HEK293T (cell line): Measurements from ENCODE around the gene EDIL3.

ENCODE experiments used
- BHLHE40 ChIP-seq: fragments of 450-650 bp; IDR thresholded peaks from 2 replicates; pipeline ENCODE4 v1.6.1; 2016; ENCODE audit warnings: mild to moderate bottlenecking, moderate library complexity, borderline replicate concordance
- ELF4 ChIP-seq: fragments of 450-650 bp; IDR thresholded peaks from 2 replicates; pipeline ENCODE4 v1.6.1; 2017; ENCODE audit warnings: antibody characterized with exemption
- FOXA1 ChIP-seq: fragments of 450-650 bp; IDR thresholded peaks from 2 replicates; pipeline ENCODE4 v1.6.1; 2016; ENCODE audit warnings: mild to moderate bottlenecking
- LEF1 ChIP-seq: fragments of 450-650 bp; IDR thresholded peaks from 2 replicates; pipeline ENCODE4 v1.6.1; 2017; ENCODE audit warnings: mild to moderate bottlenecking, borderline replicate concordance
- NFRKB ChIP-seq: fragments of 450-650 bp; IDR thresholded peaks from 2 replicates; pipeline ENCODE4 v1.6.1; 2016; ENCODE audit warnings: mild to moderate bottlenecking, moderate library complexity
- PKNOX1 ChIP-seq: fragments of 450-650 bp; IDR thresholded peaks from 2 replicates; pipeline ENCODE4 v1.6.1; 2016
- SP1 ChIP-seq: fragments of 450-650 bp; IDR thresholded peaks from 2 replicates; pipeline ENCODE4 v1.6.1; 2017
- SUZ12 ChIP-seq: fragments of 450-650 bp; IDR thresholded peaks from 2 replicates; pipeline ENCODE4 v1.6.1; 2016; ENCODE audit warnings: mild to moderate bottlenecking
- TARDBP ChIP-seq: fragments of 450-650 bp; IDR thresholded peaks from 2 replicates; pipeline ENCODE4 v1.6.1; 2016

GRCh38 chr5:83957188-83957587 lies 427.5 kb downstream of the EDIL3 start:
- no peak for TF ChIP-seq NFRKB
- TF ChIP-seq SP1 = no peak
- TF ChIP-seq PKNOX1 = no peak
- TF ChIP-seq BHLHE40 = no peak
- TF ChIP-seq SUZ12 = no peak
- TF ChIP-seq FOXA1 = no peak
- TF ChIP-seq ELF4 = no peak
- no peak for TF ChIP-seq TARDBP
- no peak for TF ChIP-seq LEF1
